Activated CD4-positive, alpha-beta T cell treated with anti-CD3 and anti-CD28 coated beads for 24 hours (primary cell): Measurements from ENCODE around the gene USP31.
"Not testable (repeated sequence)": the region's sequence is repeated elsewhere in the genome, so short reads cannot be mapped to it uniquely, and the experiment has no call there.

Source experiments
- DNase-seq, 2 donors: peaks; one replicate each; pipeline ENCODE4 v3.0.0-alpha.2; 2020; ENCODE audit warnings: low read depth in 2 of 2

The USP31 gene

DNA sequence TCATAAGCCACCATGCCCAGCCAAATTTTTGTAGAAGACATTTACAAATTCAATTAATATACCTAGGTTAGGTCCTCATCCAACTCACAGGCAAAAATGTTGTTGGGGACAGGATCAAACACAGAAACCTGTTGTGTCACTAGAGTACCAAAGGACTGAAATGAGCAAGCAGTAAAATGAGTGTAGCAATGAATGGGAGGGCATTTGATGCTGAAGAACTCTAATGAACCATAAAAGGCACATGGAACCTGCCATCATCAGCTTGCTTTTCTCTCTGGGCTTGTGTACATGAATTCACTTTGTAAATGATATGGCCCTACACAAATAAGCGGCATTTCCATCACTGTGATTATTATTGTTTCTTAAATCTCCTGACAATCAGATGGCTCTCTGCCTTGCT lies 17.8 kb downstream of the USP31 start:
- no peak for DNase-seq

DNA sequence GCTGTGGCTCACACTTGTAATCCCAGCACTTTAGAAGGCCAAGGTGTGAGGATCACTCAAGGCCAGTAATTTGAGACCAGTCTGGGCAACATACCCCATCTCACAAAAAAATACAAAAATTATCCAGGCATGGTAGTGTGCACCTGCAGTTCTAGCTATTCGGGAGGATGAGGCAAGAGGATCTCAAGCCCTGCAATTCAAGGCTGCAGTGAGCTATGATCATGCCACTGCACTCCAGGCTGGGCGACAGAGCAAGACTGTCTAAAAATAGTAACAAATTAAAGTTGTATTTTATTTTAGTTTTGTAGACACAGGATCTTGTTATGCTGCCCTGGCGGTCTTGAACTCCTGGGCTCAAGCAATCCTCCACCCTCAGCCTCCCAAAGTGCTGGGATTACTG lies 18.2 kb downstream of the USP31 start:
- no peak for DNase-seq

DNA sequence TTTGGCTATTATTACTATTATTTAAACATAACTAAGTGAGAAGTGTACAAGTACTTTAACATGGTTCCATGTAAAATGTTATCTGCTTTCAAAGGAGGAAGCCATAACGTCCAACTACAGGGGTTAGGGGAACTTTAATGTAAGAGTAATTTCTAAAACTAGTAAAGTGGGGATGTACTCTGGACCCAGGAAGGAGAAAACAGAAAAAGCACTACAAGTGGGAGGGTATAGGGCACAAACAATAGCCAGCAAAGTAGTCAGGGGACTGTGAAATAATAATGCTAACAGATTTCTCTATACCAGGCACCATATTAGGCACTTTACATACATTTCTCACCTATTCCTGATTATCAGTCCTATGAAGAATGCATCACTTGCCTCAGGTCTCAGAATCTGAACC lies 19.6 kb downstream of the USP31 start:
- DNase-seq: no peak

DNA sequence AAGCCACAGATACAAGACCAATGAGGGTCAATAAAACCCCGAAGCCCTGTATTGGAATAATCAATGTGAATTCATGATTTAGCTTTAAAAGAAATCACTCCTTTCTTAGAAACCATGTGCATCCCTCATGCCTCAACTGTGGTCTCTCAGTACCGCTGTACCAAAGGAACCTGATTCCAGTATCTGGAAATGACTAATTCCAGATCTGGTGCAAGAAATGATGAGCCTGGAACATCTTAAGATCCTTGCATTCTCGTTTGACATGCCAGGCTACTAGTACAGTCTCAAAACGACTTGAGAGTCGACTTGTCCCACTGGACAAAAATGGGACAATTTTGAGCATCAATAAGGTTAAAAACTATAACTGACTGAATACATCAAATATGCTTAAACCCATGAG lies 21.2 kb downstream of the USP31 start:
- no peak for DNase-seq

DNA sequence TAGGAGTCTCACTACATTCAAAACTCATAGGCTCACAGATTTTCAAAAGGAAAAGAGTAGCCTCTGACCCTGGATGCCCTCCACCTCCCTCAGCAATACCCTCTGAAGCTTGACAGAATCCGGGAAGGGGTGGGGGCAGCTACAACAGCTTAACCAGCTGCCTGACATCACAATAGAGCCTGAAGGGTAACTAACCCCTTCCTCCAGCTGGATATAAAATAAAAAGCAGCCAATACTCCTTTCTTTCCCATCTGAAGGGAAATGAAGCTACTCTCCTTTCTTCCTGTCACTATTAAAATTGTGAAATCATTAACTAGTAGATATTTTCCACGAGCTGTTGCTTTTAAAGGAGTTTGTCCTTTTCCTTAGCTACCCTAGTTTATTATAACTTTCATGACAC lies 24.0 kb downstream of the USP31 start:
- DNase-seq: no peak

DNA sequence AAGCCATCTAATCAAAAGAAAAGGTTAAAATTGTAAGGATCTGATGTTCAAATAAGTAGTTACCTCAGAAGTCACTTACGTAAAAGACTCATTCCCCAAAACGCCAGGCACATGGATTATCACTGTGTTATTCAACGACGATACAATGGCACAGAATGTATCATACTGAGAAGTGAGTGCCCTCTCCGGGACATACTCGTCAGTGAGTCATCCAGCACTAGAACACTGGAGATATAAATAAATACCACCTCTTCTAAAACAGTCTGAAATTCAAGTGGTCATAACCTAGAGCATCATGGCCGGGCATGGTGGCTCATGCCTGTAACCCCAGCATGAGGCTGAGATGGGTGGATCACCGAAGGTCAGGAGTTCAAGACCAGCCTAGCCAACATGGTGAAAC lies 24.9 kb downstream of the USP31 start:
- no peak for DNase-seq

DNA sequence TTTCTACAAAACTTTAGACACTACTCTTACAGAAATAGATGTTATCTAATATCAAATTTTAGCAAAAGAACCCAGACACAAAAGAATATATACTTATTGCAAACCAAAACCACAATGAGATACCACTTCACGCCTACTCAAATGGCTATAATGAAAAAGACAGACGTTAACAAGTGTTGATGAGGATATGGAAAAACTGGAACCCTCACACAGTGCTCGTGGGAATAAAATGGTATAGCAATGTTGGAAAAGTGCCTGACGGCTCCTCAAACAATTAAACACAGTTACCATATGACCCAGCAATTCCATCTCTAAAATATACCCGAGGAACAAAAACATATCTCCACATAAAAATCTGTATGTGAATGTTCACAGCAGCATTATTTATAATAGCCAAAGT lies 27.1 kb downstream of the USP31 start:
- DNase-seq: no peak

DNA sequence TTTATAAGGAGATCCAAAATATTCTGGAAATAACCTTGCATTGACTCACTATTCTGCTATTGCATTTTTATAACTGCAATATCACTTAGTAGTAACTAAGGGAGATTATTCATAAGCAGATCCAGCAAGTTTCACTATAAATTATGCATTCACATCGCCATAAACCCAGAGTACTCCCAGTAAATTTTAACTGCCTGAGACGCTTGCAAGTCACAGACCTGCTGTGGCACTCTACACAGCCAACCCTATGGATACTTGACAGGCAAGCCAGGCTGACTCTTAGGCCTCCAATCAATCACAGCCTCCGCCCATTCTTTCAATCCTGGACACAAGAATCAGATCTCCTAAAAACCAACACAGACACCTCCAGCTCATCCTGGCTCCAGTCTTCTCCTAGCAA lies 28.2 kb downstream of the USP31 start:
- DNase-seq: no peak

DNA sequence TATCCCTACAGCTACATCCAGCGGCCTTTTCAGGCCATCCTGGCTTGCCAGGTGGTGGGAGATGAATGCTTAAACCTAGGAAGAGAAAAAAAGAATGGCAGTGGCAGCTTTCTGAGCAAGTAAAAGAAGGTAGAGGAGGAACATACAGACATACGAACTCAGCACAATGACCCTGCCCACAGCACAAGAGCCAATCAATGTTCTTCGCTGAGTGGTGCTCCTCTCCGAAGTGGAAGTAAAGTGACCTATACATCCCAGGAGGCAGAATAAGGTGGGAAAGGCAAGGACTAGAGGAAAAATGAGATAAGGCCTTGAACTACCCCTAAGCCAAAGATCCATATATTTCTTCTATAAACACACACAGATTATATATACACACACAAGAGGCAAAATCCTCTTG lies 28.7 kb downstream of the USP31 start:
- DNase-seq: no peak

DNA sequence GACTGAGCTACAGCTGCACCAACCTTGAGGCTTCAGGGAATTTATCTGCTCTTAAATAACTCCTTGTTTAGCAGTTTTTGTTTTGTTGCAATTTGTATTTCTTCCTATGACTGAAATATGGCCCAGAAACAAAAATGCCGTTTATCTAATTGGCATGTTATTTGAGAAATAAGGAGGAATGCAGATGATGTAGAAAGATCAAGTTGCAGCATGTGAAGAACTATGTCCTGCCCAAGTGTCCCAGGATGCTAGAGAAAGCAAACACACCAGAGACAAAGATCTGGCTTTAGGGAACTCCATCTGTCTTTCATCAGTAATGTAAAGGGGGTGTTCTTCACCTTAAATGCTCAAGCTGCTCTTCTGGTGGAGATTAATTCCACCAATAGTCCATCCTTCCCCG lies 29.7 kb downstream of the USP31 start:
- no peak for DNase-seq

DNA sequence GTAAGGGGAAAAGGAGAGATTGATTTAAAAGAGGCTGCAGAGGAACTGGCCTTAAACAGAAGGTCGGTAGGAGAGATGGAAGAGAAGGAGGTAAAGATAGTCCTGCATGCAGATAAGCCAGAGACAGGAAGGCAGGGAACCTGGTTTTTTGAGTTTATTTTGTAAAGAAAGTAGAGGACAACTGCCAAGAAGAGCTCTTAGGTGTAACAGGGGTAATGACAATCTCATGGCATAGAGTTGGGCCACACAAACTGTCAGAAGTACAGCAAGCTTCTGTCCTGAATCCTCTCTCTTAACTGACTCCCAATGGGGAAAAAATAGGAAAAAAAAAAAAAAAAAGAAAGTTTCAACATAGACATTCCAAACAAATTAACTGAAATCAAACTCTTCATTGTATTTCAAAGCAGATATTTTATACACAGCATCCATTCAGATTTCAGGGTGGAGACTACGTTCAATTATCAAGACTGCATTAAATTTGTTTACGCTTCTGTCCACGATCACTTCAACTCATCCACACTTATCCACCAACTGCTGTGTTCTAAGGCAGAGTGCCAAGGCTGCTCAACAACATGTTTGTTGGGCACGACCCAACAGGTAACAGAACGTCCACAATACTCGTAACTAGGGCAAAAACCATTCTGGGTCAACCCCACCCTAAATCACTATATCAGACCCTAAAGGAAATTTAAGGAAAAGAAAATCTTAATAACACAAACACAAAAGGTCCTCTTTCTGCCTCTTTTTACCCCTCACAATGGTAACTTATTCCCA lies 34.9 kb downstream of the USP31 start:
- DNase-seq: no peak

DNA sequence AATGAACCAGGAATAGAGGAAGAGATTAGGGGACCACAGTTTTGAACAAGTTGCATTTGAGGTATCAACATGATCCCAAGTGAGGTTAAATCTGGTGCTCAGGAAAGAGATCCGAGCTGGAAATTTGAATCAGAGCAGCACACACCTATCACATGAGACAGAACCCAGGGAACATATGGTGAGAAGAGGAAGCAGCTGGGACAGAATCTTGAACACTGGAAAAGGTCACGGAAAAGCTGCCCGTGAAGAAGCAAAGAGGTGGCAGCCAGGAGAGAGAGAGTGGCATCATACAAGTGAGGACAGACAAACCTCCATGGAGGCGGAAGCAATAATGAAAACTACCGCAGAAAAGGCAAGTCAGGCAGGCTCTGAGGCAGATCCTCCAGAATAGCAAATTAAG lies 36.1 kb downstream of the USP31 start:
- DNase-seq: no peak

DNA sequence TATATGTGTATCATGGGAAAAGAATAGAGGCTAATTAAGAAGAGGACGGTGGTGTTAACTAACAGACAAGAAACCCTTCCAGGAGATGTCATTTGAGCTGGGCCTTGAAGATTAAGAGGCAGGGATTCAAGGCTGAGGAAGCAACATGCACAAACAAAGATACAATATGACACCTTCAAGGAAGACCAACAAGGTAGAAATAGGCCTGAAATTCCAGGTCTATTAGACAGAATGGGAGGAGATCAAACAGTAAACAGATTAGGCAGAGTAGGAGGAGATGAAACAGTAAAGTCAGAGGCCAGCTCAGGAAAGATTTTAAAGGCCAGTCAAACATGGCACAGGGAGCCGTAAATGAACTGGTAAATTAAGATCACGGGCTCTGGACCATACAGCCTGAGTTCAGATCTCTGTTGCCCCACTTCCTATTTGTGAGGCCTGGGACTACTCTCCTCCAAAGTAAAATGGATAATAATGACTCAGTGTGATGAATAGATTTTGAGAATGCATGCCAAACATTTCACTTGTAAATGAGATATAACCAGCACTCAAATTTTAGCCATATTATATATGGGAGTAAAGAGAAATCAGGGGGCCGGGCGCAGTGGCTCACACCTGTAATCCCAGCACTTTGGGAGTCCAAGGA lies 38.9 kb downstream of the USP31 start:
- no peak for DNase-seq

DNA sequence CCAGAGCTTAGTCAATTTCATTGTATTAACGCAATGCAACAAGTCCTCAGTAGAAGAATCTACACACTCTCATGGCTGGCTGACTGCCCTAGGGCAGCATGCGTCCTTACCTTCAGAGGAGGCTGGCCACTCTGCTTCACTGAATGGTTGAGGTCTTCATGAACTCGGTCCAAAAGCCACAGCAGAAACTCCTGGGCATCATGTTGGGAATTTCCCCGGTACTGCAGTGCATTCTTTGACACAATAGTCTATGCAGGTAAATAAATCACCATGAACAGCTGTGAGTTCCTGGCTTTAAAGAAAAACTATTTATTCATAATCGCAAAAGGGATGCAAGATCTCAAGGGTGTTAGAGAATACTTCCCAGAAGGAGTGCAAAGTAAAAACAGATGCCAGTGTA lies 41.3 kb downstream of the USP31 start:
- no peak for DNase-seq

DNA sequence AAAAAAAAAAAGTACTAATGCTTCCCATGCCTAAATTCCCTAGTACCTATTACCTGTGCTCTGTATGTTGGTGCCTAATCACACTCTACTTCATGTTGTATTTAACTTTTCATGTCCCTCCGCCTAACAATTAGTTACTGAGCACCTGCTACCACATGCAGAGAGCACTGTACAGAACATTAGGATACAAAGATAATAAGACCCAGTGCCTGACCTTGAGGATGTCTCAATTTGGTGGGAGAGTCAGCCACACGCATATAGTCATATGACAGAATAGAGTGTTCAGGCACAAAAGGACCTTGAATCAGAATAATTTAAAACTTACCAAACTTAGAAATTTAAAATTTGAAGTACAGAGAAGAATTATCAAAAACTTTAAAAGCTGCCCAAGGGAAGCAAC lies 42.1 kb downstream of the USP31 start:
- no peak for DNase-seq

DNA sequence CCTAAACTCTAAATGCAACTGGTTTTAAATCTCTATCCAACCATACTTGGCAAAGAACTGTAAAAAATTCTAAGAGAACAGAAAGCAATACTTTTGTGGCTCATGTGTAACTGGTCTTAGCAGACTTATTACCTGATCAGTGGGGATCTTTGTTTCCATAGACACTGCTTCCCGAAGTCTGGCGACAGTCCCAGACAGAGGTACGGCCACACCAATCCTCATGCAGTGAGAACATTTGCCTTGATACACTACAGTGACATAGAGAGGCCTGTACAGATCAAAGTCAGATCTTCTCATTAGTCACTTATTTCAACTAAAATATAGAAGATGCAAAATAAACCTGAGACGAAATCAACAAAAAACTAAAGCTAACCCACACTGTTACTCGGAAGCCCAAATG lies 43.9 kb downstream of the USP31 start:
- no peak for DNase-seq

DNA sequence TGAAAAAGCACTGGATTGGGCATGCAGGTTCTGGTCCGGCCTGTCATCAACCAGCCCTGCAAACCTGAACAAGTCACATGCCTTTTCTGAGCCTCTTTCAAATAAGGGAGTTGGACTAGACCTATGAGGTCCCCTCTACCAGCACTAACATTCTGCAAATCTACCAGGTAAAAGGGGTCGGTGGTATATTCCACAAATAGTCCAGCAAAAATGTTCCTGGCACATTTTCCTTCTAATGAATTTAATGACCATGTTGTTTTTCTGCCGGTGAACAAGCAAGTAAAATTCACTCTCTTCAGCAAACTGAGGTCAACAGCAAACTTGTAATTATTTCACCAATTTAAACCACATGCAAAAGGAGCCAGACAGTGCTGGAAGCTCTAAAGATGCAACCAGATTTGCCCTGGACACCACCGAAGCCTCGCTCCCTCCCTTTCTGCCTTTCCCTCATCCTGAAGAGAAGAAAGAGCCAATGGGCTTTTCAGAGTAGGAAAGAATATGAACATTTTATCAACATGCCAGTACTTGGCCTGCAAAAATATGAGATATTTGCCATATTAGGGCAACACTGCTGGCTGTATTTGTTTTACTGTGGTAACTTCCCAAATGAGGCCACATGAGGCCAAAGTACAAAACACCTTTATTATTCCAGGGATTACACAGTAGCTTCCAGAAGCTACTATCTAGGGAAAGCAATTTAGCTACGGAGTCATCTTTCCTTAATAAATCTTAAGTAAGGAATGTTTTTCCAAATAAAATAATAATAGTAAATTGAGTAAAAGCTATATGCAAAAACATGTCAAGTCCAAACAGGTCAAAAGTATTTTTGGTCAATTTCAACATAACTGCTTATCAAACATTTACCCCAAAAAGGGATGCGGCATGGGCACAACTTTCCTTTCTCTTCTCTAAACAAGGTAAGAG lies 45.0 kb downstream of the USP31 start:
- no peak for DNase-seq

DNA sequence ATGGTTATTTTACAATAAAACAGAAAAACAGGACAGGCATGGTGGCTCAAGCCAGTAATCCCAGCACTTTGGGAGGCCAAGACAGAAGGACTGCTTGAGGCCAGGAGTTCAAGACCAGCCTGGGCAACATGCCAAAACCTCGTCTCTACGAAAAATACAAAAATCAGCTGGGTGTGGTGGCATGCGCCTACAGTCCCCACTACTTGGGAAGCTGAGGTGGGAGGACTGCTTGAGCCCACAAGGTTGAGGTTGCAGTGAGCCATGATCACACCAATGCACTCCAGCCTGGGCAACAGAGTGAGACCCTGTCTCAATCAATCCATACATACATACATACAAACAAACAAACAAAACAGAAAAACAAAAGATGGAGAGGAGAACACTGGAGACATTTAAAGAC lies 45.6 kb downstream of the USP31 start:
- DNase-seq: no peak

DNA sequence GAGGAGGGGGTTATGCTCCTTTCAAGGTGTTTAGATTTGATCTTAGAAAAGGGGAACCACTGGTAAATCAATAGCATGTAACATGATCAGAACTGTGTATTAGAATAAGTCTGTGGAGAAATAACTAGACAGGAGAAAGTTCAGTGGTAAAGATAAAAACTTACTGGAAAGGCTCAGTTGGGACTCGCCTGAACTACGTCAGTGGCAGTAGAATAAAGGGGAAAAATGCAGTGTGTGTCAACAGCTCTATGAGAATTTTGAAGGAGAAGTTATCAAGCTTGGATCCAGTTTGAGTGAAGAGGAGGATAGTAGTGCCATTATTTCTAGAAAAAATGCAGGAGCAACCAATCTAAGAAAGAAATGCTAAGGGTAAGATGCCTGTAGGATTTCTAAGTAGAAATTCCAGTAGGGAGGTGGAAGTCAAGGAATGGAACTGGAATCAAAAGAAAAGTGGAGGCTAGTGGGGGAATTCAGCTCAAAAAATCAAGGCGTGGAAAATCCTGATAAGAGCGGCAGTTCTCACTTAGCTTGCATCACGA lies 48.2 kb downstream of the USP31 start:
- no peak for DNase-seq

DNA sequence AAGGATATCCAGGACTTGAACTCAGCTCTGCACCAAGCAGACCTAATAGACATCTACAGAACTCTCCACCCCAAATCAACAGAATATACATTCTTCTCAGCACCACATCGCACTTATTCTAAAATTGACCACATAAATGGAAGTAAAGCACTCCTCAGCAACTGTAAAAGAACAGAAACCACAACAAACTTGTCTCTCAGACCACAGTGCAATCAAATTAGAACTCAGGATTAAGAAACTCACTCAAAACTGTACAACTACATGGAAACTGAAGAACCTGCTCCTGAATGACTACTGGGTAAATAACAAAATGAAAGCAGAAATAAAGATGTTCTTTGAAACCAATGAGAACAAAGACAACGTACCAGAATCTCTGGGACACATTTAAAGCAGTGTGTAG lies 52.8 kb downstream of the USP31 start:
- not testable (repeated sequence) for DNase-seq

DNA sequence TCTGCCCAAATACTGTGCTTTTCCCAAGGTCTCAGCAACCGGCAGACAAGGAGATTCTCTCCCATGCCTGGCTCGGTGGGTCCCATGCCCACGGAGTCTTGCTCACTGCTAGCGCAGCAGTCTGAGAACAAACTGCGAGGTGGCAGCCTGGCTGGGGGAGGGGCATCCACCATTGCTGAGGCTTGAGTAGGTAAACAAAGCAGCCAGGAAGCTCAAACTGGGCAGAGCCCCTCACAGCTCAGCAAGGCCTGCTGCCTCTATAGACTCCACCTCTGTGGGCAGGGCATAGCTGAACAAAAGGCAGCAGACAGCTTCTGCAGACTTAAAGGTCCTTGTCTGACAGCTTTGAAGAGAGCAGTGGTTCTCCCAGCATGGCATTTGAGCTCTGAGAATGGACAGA lies 55.1 kb downstream of the USP31 start:
- not testable (repeated sequence) for DNase-seq

DNA sequence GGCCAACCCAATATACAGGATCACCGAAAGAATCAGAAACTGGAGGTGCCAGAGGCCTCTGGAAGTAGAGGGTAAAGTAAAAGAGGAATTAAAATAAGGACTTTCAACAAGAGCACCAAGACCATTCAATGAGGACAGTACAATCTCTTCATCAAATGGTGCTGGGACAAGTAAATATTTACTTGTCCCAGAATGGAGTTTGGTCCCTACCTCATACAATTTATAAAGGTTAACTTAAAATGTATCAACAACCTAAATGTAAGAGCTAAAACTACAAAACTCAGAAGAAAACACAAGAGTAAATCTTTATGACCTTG lies 56.5 kb downstream of the USP31 start:
- no peak for DNase-seq
